K562 (cell line): ENCODE results near the gene MYO9A. TPM values are rescaled to one million over a fixed set of nuclear protein-coding genes. Genes with fewer than 3 reads are reported as not detected.

Source experiments
- ATAC-seq: fragments of 200-7000 bp; cut with Tn5 transposase; 3 replicates; pipeline ENCODE4 v1.9.1; 2020; ENCODE audit warnings: moderate library complexity
- BruUV-seq: library from RNA; stranded (reverse); fragments of 400-500 nt; replicated peaks from 2 replicates; lab custom pipeline; 2021; lab: Mats Ljungman, UMichigan
- CTCF ChIA-PET: fragments of 300-600 bp; formaldehyde crosslinking; extraction: SDS; loops from one replicate; lab custom pipeline; 2021; ENCODE audit warnings: low intra/inter-chr PET ratio; lab: Yijun Ruan, JAX
- POLR2A ChIA-PET: fragments of 300-600, 350-650 bp; sonication (Branson Sonifier 250); formaldehyde crosslinking; extraction: SDS; loops from one replicate; lab custom pipeline; 2021; ENCODE audit warnings: antibody characterized with exemption, inconsistent platforms; lab: Yijun Ruan, JAX
- DNase-seq, 4 experiments: peaks; one replicate each; pipeline versions ENCODE4 v3.0.0 to v3.0.0-alpha.2; 2011 to 2018; ENCODE audit warnings: low spot score in 3 of 4, mixed read lengths in 3 of 4; ENCODE audit errors: extremely low read depth in 1 of 4
- FAIRE-seq: peaks from 2 replicates; lab custom pipeline; 2011; peaks lifted over from hg19 to GRCh38; lab: Jason Lieb, UNC
- H2AFZ ChIP-seq: 2 replicates; pipeline ENCODE4 v1.6.0; 2011; ENCODE audit warnings: low read depth, low read length, control low read depth, inconsistent platforms
- H3K27ac ChIP-seq: fragments of 200-600 bp; 3 replicates; pipeline ENCODE4 v1.8.0; 2011; ENCODE audit warnings: low read depth, mild to moderate bottlenecking, control low read depth, inconsistent platforms, low read length, moderate library complexity, mixed read lengths; ENCODE audit errors: extremely low read depth
- H3K27me3 ChIP-seq, 2 experiments: fragments of 300-600 bp in 1 of 2; 2 replicates in 1 of 2; 3 replicates in 1 of 2; pipeline versions ENCODE4 v1.6.0 to v1.8.0; 2011; ENCODE audit warnings: inconsistent platforms in 2 of 2, low read length in 2 of 2, mild to moderate bottlenecking in 1 of 2, mixed read lengths in 1 of 2, moderate library complexity in 1 of 2; ENCODE audit not compliant: control insufficient read depth in 2 of 2, insufficient read depth in 2 of 2
- H3K36me3 ChIP-seq: fragments of 300-600 bp; 3 replicates; pipeline ENCODE4 v1.8.0; 2011; ENCODE audit warnings: mild to moderate bottlenecking, low read length, inconsistent platforms; ENCODE audit not compliant: control insufficient read depth, insufficient read depth
- H3K4me1 ChIP-seq, 2 experiments: fragments of 200-600 bp in 1 of 2; replicated peaks in 1 of 2; 2 replicates in 1 of 2; 3 replicates in 1 of 2; pipeline versions ENCODE4 v1.5.1 to v1.8.0; 2011; ENCODE audit warnings: inconsistent platforms in 2 of 2, low read length in 2 of 2, mild to moderate bottlenecking in 1 of 2, mixed read lengths in 1 of 2, moderate library complexity in 1 of 2; ENCODE audit not compliant: control insufficient read depth in 2 of 2, insufficient read depth in 2 of 2
- H3K4me2 ChIP-seq: 2 replicates; pipeline ENCODE4 v1.6.1; 2011; ENCODE audit warnings: low read length, control low read depth, inconsistent platforms, mixed read lengths; ENCODE audit not compliant: insufficient read depth
- H3K4me3 ChIP-seq: fragments of 200-600 bp; sonication (generic), shearing (Covaris generic); 2 replicates; pipeline ENCODE4 v1.5.1; 2016; ENCODE audit warnings: control low read depth, inconsistent platforms
- H3K79me2 ChIP-seq: fragments of 200-600 bp; 3 replicates; pipeline ENCODE4 v1.8.0; 2011; ENCODE audit warnings: low read length, inconsistent platforms; ENCODE audit not compliant: control insufficient read depth, insufficient read depth
- H3K9ac ChIP-seq, 2 experiments: 2 replicates each; pipeline versions ENCODE4 v1.6.0 to v1.6.1; 2011; ENCODE audit warnings: low read depth in 2 of 2, low read length in 2 of 2, control low read depth in 1 of 2, inconsistent platforms in 1 of 2, mild to moderate bottlenecking in 1 of 2, mixed read lengths in 1 of 2; ENCODE audit not compliant: insufficient read depth in 1 of 2
- H3K9me1 ChIP-seq: one replicate; pipeline ENCODE4 v1.6.0; 2011; ENCODE audit warnings: inconsistent platforms, mild to moderate bottlenecking, low read length, moderate library complexity; ENCODE audit not compliant: control insufficient read depth, insufficient read depth
- H3K9me3 ChIP-seq: replicated peaks from 2 replicates; pipeline ENCODE4 v1.5.1; 2011; ENCODE audit warnings: low read depth, low read length, inconsistent platforms; ENCODE audit not compliant: control insufficient read depth, insufficient read depth
- H4K20me1 ChIP-seq: replicated peaks from 2 replicates; pipeline ENCODE4 v1.6.1; 2011; ENCODE audit warnings: low read length, inconsistent platforms, mixed read lengths; ENCODE audit not compliant: control insufficient read depth, insufficient read depth
- CBX8 ChIP-seq: fragments of 200-600 bp; sonication (generic); IDR thresholded peaks from 2 replicates; pipeline ENCODE4 v1.6.1; 2012; ENCODE audit warnings: borderline replicate concordance, mixed run types, low read depth, mild to moderate bottlenecking, moderate library complexity, mixed read lengths, low read length, control low read depth, inconsistent platforms; ENCODE audit not compliant: poor library complexity, severe bottlenecking; ENCODE audit errors: extremely low read depth
- FOXK2 ChIP-seq, 2 experiments: fragments of 450-650 bp; IDR thresholded peaks in 1 of 2; conservative IDR thresholded peaks in 1 of 2; 2 replicates each; pipeline ENCODE4 v1.6.1; 2016; ENCODE audit warnings: low read depth in 2 of 2, mild to moderate bottlenecking in 1 of 2
- GATAD2B ChIP-seq: fragments of 450-650 bp; IDR thresholded peaks from 2 replicates; pipeline ENCODE4 v1.6.1; 2017; ENCODE audit warnings: mild to moderate bottlenecking, borderline replicate concordance
- MBD2 ChIP-seq: sonication (generic); IDR thresholded peaks from 2 replicates; pipeline ENCODE4 v1.6.1; 2016; ENCODE audit warnings: low read depth, borderline replicate concordance
- NEUROD1 ChIP-seq: fragments of 150-350 bp; IDR thresholded peaks from 2 replicates; pipeline ENCODE4 v1.6.1; 2014; ENCODE audit warnings: borderline replicate concordance, low read length, low read depth; ENCODE audit not compliant: partially characterized antibody
- ZNF253 ChIP-seq: fragments of 250-450 bp; sonication (Bioruptor Pico); conservative IDR thresholded peaks from 2 replicates; pipeline ENCODE4 v1.6.1; 2021; ENCODE audit warnings: mild to moderate bottlenecking
- WGBS: fragments of 100-300 bp; shearing (Covaris generic); methylation state at CpG from one replicate; pipeline ENCODE4 v1.1.6; 2016; ENCODE audit warnings: low coverage, mixed read lengths; ENCODE audit not compliant: insufficient coverage; ENCODE audit errors: missing lambda C conversion rate; 5-methylcytosine and 5-hydroxymethylcytosine counted together
- in situ Hi-C: fragments of 300-500 bp; cut with MboI; formaldehyde crosslinking; loops from 4 replicates; pipeline ENCODE4 v1.15.0; 2018; ENCODE audit warnings: inconsistent platforms, mixed read lengths
- intact Hi-C: fragments of 100-400 bp; cut with micrococcal nuclease; formaldehyde crosslinking; loops from 2 replicates; pipeline ENCODE4 v1.14.2; 2022
- polyA plus RNA-seq, 8 experiments: library from polyadenylated mRNA; depleted of rRNA in 4 of 8; stranded (reverse) in 5 of 8; unstranded in 3 of 8; fragments of >200 nt; fragmentation: Nextera tagmentation in 2 of 8; fragmentation: Illumina TruSeq in 1 of 8; extraction: Ambion mirVana in 2 of 8; extraction: Trizol in 1 of 8; gene quantifications; 2 replicates each; pipeline versions ENCODE4 v1.2.1 to v1.2.3, GENCODE V29; 2011 to 2014; ENCODE audit warnings: inconsistent platforms in 1 of 8, missing spikeins in 1 of 8
- total RNA-seq, 7 experiments: library from RNA; depleted of rRNA in 6 of 7; stranded (reverse); fragments of >200 nt in 6 of 7; fragmentation: Illumina TruSeq in 2 of 7; extraction: Trizol in 2 of 7; gene quantifications; 2 replicates each; pipeline versions ENCODE4 v1.2.1 to v1.2.3, GENCODE V29; 2011 to 2021; ENCODE audit warnings: low replicate concordance in 1 of 7
- TF ChIP-seq, protein P1 (sequence below): sonication (generic); IDR thresholded peaks from 2 replicates; pipeline ENCODE4 v1.6.1; 2016
- TF ChIP-seq, protein P2 (sequence below): fragments of 450-650 bp; IDR thresholded peaks from 2 replicates; pipeline ENCODE4 v1.6.1; 2017; ENCODE audit warnings: antibody characterized with exemption, mild to moderate bottlenecking
- TF ChIP-seq, protein P3 (sequence below): sonication (generic); formaldehyde crosslinking; IDR thresholded peaks from 2 replicates; pipeline ENCODE4 v1.9.0; 2022; ENCODE audit warnings: mild to moderate bottlenecking, missing genetic modification reagents
- TF ChIP-seq, protein P4 (sequence below): fragments of 450-650 bp; IDR thresholded peaks from 2 replicates; pipeline ENCODE4 v1.6.1; 2017; ENCODE audit warnings: mild to moderate bottlenecking, moderate library complexity
- TF ChIP-seq, protein P5 (sequence below): sonication (generic); formaldehyde crosslinking; IDR thresholded peaks from 2 replicates; pipeline ENCODE4 v1.8.1; 2023; ENCODE audit warnings: mild to moderate bottlenecking, missing genetic modification reagents

The MYO9A gene
- total and polyA plus RNA-seq, 9 of the 15 experiments (the other 6 are each of a cell fraction or from before 2014, with no cell fraction given) = 1.9 to 15.4 (median 5.8) TPM

DNA sequence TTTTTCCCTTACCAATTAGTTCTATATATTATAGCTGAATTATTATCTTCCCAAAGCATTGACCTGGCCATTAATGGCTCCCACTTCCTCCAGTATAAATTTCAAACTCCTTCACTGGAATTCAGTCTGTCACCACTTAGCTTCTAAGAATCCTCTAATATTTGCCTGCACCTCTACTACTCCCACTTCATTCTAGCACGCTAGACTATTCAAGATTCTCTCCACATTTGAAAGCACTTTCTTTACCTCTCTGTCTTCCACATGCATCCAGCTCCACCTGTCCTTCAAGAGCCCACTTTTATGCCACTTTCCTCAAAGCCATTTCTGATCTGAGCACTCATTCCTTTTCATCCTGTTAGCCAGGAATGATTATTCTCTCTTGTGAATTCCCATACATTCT, 15.3 kb upstream of the MYO9A start (continued):
- TF ChIP-seq, protein P1, sequence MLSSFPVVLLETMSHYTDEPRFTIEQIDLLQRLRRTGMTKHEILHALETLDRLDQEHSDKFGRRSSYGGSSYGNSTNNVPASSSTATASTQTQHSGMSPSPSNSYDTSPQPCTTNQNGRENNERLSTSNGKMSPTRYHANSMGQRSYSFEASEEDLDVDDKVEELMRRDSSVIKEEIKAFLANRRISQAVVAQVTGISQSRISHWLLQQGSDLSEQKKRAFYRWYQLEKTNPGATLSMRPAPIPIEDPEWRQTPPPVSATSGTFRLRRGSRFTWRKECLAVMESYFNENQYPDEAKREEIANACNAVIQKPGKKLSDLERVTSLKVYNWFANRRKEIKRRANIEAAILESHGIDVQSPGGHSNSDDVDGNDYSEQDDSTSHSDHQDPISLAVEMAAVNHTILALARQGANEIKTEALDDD = no peak
- TF ChIP-seq NEUROD1 = no peak
- TF ChIP-seq, protein P2, sequence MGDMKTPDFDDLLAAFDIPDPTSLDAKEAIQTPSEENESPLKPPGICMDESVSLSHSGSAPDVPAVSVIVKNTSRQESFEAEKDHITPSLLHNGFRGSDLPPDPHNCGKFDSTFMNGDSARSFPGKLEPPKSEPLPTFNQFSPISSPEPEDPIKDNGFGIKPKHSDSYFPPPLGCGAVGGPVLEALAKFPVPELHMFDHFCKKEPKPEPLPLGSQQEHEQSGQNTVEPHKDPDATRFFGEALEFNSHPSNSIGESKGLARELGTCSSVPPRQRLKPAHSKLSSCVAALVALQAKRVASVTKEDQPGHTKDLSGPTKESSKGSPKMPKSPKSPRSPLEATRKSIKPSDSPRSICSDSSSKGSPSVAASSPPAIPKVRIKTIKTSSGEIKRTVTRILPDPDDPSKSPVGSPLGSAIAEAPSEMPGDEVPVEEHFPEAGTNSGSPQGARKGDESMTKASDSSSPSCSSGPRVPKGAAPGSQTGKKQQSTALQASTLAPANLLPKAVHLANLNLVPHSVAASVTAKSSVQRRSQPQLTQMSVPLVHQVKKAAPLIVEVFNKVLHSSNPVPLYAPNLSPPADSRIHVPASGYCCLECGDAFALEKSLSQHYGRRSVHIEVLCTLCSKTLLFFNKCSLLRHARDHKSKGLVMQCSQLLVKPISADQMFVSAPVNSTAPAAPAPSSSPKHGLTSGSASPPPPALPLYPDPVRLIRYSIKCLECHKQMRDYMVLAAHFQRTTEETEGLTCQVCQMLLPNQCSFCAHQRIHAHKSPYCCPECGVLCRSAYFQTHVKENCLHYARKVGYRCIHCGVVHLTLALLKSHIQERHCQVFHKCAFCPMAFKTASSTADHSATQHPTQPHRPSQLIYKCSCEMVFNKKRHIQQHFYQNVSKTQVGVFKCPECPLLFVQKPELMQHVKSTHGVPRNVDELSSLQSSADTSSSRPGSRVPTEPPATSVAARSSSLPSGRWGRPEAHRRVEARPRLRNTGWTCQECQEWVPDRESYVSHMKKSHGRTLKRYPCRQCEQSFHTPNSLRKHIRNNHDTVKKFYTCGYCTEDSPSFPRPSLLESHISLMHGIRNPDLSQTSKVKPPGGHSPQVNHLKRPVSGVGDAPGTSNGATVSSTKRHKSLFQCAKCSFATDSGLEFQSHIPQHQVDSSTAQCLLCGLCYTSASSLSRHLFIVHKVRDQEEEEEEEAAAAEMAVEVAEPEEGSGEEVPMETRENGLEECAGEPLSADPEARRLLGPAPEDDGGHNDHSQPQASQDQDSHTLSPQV = no peak

DNA sequence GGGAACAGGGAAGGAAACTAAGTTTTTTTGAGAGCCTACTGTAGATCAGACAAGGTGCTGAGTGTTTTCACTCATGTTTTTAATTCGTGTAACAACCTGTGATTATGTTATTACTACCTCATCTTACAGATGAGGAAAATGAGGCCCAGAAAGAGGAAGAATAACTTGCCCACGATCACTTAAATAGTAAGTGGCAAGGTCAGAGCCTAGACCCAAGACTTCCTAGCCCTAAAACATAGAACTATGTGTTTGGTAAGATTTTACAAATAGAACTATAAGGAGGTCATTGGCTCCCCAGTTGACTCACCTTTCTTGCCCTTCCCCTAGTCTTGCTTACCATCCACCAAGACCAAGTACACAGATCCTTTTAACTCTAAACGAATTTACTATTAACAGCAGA, 14.0 kb upstream of the MYO9A start:
- Histone ChIP-seq H3K79me2 (no peaks in the 10 kb centered on the region), H3K27ac (no peak overlapping the region), H3K9ac (no peak overlapping the region), H3K27me3 (peaks cover 4 to 5% of the 10 kb centered on the region in 2 experiments; a peak in 2 of 5 replicates), H2AFZ (no peak overlapping the region), H3K9me3 (no peaks in the 10 kb centered on the region), H3K4me1 (no peaks in the 10 kb centered on the region), H3K4me3 (no peak overlapping the region), H3K4me2 (no peak overlapping the region), H3K36me3 (no peaks in the 10 kb centered on the region), H4K20me1 (no peaks in the 10 kb centered on the region), H3K9me1 (no peaks in the 10 kb centered on the region)
- ATAC-seq (no peak), FAIRE-seq (no peak), DNase-seq (no peak)
- BruUV-seq = no TSS peak
- ChIA-PET POLR2A (no interaction called here), CTCF (interaction anchor here (0.6 kb wide), 1 partner anchor 553 kb away, joined by 3 read pairs; no protein-coding TSS in a partner anchor)
- in situ Hi-C loops (no loop called here), intact Hi-C loops (no loop called here)
- 0% methylated on average over 3 of the region's 3 CpGs for WGBS
- TF ChIP-seq GATAD2B (no peak), MBD2 (no peak), ZNF253 (CRISPR knock-in tag) (no peak), FOXK2 (conservative IDR thresholded peaks at IDR 0.05 in 1 of 2, IDR thresholded peaks at IDR 0.05 in 1 of 2; ENCODE audit: low read depth in 2 of 2) (no peak), CBX8 (no peak)
- TF ChIP-seq, protein P3, sequence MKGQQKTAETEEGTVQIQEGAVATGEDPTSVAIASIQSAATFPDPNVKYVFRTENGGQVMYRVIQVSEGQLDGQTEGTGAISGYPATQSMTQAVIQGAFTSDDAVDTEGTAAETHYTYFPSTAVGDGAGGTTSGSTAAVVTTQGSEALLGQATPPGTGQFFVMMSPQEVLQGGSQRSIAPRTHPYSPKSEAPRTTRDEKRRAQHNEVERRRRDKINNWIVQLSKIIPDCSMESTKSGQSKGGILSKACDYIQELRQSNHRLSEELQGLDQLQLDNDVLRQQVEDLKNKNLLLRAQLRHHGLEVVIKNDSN (CRISPR knock-in tag) = no peak
- TF ChIP-seq, protein P4, sequence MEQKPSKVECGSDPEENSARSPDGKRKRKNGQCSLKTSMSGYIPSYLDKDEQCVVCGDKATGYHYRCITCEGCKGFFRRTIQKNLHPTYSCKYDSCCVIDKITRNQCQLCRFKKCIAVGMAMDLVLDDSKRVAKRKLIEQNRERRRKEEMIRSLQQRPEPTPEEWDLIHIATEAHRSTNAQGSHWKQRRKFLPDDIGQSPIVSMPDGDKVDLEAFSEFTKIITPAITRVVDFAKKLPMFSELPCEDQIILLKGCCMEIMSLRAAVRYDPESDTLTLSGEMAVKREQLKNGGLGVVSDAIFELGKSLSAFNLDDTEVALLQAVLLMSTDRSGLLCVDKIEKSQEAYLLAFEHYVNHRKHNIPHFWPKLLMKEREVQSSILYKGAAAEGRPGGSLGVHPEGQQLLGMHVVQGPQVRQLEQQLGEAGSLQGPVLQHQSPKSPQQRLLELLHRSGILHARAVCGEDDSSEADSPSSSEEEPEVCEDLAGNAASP = no peak
- TF ChIP-seq, protein P5, sequence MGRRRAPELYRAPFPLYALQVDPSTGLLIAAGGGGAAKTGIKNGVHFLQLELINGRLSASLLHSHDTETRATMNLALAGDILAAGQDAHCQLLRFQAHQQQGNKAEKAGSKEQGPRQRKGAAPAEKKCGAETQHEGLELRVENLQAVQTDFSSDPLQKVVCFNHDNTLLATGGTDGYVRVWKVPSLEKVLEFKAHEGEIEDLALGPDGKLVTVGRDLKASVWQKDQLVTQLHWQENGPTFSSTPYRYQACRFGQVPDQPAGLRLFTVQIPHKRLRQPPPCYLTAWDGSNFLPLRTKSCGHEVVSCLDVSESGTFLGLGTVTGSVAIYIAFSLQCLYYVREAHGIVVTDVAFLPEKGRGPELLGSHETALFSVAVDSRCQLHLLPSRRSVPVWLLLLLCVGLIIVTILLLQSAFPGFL (CRISPR knock-in tag) = no peak
